K562 (cell line): ENCODE measurements around the gene GTPBP2. TPM values are rescaled to one million over a fixed set of nuclear protein-coding genes. Genes with fewer than 3 reads are reported as not detected.

ENCODE experiments used
- ADNP ChIP-seq: fragments of 200-800 bp; sonication (Bioruptor generic); IDR thresholded peaks from 2 replicates; pipeline ENCODE4 v1.6.1; 2016; ENCODE audit warnings: missing genetic modification characterization, missing compliant biosample characterization
- ASH1L ChIP-seq: fragments of 450-650 bp; IDR thresholded peaks from 2 replicates; pipeline ENCODE4 v1.6.1; 2018; ENCODE audit warnings: borderline replicate concordance, mild to moderate bottlenecking, low read depth; ENCODE audit not compliant: partially characterized antibody
- CAMTA2 ChIP-seq: fragments of 250-450 bp; sonication (Bioruptor Pico); conservative IDR thresholded peaks from 2 replicates; pipeline ENCODE4 v1.5.1; 2022
- EP400 ChIP-seq: fragments of 450-650 bp; IDR thresholded peaks from 2 replicates; pipeline ENCODE4 v1.6.1; 2017; ENCODE audit warnings: antibody characterized with exemption, mild to moderate bottlenecking, moderate library complexity
- SMAD3 ChIP-seq: fragments of 450-650 bp; formaldehyde crosslinking; conservative IDR thresholded peaks from 2 replicates; pipeline ENCODE4 v1.4.0; 2020; ENCODE audit warnings: mild to moderate bottlenecking
- SMARCA5 ChIP-seq: fragments of 450-650 bp; IDR thresholded peaks from 2 replicates; pipeline ENCODE4 v1.6.1; 2016
- TBP ChIP-seq: optimal IDR thresholded peaks from 2 replicates; pipeline ENCODE3; 2011; ENCODE audit warnings: low read depth, low read length, improper control_type of control experiment
- TEAD1 ChIP-seq, 2 experiments: fragments of 450-650 bp in 1 of 2; sonication (generic) in 1 of 2; formaldehyde crosslinking; IDR thresholded peaks; 2 replicates each; pipeline versions ENCODE4 v1.4.0 to v1.8.0; 2020 to 2022; ENCODE audit warnings: mild to moderate bottlenecking in 2 of 2, missing genetic modification reagents in 1 of 2
- ZNF143 ChIP-seq: sonication (generic); formaldehyde crosslinking; IDR thresholded peaks from 2 replicates; pipeline ENCODE4 v1.9.0; 2022; ENCODE audit warnings: mild to moderate bottlenecking, missing genetic modification reagents
- ZNF3 ChIP-seq: fragments of 250-450 bp; sonication (Bioruptor Pico); IDR thresholded peaks from 2 replicates; pipeline ENCODE4 v1.5.0; 2021; ENCODE audit warnings: mild to moderate bottlenecking, moderate library complexity
- ZNF699 ChIP-seq: fragments of 250-450 bp; sonication (Bioruptor Pico); IDR thresholded peaks from 2 replicates; pipeline ENCODE4 v1.8.0; 2021; ENCODE audit warnings: mild to moderate bottlenecking, moderate library complexity; ENCODE audit not compliant: insufficient replicate concordance
- polyA plus RNA-seq, 8 experiments: library from polyadenylated mRNA; depleted of rRNA in 4 of 8; stranded (reverse) in 5 of 8; unstranded in 3 of 8; fragments of >200 nt; fragmentation: Nextera tagmentation in 2 of 8; fragmentation: Illumina TruSeq in 1 of 8; extraction: Ambion mirVana in 2 of 8; extraction: Trizol in 1 of 8; gene quantifications; 2 replicates each; pipeline versions ENCODE4 v1.2.1 to v1.2.3, GENCODE V29; 2011 to 2014; ENCODE audit warnings: inconsistent platforms in 1 of 8, missing spikeins in 1 of 8
- total RNA-seq, 7 experiments: library from RNA; depleted of rRNA in 6 of 7; stranded (reverse); fragments of >200 nt in 6 of 7; fragmentation: Illumina TruSeq in 2 of 7; extraction: Trizol in 2 of 7; gene quantifications; 2 replicates each; pipeline versions ENCODE4 v1.2.1 to v1.2.3, GENCODE V29; 2011 to 2021; ENCODE audit warnings: low replicate concordance in 1 of 7
- TF ChIP-seq, protein P1 (sequence below): fragments of 450-650 bp; IDR thresholded peaks from 2 replicates; pipeline ENCODE4 v1.6.1; 2016; ENCODE audit warnings: mild to moderate bottlenecking, moderate library complexity
- TF ChIP-seq, protein P2 (sequence below): conservative IDR thresholded peaks from 2 replicates; pipeline ENCODE4 v1.6.1; 2011; ENCODE audit warnings: low read depth, mild to moderate bottlenecking, low read length; ENCODE audit not compliant: control insufficient read depth
- TF ChIP-seq, protein P3 (sequence below), 2 experiments: IDR thresholded peaks; 2 replicates each; pipeline ENCODE4 v1.6.1; 2011; ENCODE audit warnings: borderline replicate concordance in 1 of 2, control low read depth in 1 of 2, low read depth in 1 of 2, low read length in 1 of 2, mild to moderate bottlenecking in 1 of 2, mixed read lengths in 1 of 2, moderate library complexity in 1 of 2; ENCODE audit not compliant: insufficient read depth in 1 of 2, insufficient read length in 1 of 2, poor library complexity in 1 of 2, severe bottlenecking in 1 of 2; ENCODE audit errors: extremely low read depth in 1 of 2

GTPBP2 gene
- total and polyA plus RNA-seq, 9 of the 15 experiments (the other 6 are each of a cell fraction or from before 2014, with no cell fraction given), result 48.4 to 196 (median 111) TPM

DNA sequence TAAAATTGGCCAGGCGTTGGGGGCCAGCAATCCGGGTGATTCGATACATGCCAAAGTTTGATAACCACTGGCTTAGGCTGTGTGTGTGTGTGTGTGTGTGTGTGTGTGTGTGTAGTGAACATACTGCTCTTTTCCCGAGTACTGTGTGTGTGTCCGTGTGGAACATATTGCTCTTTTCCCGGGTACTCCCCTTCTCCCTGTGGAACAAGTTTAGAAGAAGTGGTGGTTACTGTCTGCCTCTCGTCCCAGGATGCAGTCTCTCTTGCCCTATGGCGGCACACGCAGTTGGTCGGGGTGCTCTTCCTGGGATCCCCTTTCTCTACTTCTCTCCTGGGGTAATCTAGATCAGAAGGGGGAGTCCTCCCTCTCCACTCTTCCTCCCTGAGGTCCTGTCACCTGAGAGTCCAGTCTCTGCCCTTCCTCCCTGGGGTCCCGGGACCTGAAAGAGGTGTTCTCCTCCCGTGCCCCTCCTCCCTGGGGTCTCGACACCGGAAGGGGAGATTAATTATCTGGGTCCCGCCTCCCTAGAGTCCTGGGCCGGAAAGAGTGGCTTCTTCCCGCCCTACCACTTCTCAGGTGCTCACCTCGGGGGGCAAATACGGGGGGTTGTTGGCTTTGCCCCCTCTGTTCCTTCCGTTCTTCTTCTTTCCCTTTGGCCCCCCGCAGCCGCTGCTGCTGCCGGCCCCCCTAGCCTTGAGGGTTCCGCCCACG is 516 bp downstream of the GTPBP2 start (continued):
- peak; percentile 41 for TF ChIP-seq ASH1L
- TF ChIP-seq TBP, result peak; percentile 55
- TF ChIP-seq ZNF3, result no peak
- no peak for TF ChIP-seq EP400
- no peak for TF ChIP-seq ZNF143 (CRISPR knock-in tag)
- TF ChIP-seq, protein P1, sequence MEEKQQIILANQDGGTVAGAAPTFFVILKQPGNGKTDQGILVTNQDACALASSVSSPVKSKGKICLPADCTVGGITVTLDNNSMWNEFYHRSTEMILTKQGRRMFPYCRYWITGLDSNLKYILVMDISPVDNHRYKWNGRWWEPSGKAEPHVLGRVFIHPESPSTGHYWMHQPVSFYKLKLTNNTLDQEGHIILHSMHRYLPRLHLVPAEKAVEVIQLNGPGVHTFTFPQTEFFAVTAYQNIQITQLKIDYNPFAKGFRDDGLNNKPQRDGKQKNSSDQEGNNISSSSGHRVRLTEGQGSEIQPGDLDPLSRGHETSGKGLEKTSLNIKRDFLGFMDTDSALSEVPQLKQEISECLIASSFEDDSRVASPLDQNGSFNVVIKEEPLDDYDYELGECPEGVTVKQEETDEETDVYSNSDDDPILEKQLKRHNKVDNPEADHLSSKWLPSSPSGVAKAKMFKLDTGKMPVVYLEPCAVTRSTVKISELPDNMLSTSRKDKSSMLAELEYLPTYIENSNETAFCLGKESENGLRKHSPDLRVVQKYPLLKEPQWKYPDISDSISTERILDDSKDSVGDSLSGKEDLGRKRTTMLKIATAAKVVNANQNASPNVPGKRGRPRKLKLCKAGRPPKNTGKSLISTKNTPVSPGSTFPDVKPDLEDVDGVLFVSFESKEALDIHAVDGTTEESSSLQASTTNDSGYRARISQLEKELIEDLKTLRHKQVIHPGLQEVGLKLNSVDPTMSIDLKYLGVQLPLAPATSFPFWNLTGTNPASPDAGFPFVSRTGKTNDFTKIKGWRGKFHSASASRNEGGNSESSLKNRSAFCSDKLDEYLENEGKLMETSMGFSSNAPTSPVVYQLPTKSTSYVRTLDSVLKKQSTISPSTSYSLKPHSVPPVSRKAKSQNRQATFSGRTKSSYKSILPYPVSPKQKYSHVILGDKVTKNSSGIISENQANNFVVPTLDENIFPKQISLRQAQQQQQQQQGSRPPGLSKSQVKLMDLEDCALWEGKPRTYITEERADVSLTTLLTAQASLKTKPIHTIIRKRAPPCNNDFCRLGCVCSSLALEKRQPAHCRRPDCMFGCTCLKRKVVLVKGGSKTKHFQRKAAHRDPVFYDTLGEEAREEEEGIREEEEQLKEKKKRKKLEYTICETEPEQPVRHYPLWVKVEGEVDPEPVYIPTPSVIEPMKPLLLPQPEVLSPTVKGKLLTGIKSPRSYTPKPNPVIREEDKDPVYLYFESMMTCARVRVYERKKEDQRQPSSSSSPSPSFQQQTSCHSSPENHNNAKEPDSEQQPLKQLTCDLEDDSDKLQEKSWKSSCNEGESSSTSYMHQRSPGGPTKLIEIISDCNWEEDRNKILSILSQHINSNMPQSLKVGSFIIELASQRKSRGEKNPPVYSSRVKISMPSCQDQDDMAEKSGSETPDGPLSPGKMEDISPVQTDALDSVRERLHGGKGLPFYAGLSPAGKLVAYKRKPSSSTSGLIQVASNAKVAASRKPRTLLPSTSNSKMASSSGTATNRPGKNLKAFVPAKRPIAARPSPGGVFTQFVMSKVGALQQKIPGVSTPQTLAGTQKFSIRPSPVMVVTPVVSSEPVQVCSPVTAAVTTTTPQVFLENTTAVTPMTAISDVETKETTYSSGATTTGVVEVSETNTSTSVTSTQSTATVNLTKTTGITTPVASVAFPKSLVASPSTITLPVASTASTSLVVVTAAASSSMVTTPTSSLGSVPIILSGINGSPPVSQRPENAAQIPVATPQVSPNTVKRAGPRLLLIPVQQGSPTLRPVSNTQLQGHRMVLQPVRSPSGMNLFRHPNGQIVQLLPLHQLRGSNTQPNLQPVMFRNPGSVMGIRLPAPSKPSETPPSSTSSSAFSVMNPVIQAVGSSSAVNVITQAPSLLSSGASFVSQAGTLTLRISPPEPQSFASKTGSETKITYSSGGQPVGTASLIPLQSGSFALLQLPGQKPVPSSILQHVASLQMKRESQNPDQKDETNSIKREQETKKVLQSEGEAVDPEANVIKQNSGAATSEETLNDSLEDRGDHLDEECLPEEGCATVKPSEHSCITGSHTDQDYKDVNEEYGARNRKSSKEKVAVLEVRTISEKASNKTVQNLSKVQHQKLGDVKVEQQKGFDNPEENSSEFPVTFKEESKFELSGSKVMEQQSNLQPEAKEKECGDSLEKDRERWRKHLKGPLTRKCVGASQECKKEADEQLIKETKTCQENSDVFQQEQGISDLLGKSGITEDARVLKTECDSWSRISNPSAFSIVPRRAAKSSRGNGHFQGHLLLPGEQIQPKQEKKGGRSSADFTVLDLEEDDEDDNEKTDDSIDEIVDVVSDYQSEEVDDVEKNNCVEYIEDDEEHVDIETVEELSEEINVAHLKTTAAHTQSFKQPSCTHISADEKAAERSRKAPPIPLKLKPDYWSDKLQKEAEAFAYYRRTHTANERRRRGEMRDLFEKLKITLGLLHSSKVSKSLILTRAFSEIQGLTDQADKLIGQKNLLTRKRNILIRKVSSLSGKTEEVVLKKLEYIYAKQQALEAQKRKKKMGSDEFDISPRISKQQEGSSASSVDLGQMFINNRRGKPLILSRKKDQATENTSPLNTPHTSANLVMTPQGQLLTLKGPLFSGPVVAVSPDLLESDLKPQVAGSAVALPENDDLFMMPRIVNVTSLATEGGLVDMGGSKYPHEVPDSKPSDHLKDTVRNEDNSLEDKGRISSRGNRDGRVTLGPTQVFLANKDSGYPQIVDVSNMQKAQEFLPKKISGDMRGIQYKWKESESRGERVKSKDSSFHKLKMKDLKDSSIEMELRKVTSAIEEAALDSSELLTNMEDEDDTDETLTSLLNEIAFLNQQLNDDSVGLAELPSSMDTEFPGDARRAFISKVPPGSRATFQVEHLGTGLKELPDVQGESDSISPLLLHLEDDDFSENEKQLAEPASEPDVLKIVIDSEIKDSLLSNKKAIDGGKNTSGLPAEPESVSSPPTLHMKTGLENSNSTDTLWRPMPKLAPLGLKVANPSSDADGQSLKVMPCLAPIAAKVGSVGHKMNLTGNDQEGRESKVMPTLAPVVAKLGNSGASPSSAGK, result no peak
- TF ChIP-seq, protein P2, sequence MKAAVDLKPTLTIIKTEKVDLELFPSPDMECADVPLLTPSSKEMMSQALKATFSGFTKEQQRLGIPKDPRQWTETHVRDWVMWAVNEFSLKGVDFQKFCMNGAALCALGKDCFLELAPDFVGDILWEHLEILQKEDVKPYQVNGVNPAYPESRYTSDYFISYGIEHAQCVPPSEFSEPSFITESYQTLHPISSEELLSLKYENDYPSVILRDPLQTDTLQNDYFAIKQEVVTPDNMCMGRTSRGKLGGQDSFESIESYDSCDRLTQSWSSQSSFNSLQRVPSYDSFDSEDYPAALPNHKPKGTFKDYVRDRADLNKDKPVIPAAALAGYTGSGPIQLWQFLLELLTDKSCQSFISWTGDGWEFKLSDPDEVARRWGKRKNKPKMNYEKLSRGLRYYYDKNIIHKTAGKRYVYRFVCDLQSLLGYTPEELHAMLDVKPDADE, result no peak
- no peak for TF ChIP-seq CAMTA2 (CRISPR knock-in tag)
- TF ChIP-seq ZNF699 (CRISPR knock-in tag), result no peak
- TF ChIP-seq, protein P3, sequence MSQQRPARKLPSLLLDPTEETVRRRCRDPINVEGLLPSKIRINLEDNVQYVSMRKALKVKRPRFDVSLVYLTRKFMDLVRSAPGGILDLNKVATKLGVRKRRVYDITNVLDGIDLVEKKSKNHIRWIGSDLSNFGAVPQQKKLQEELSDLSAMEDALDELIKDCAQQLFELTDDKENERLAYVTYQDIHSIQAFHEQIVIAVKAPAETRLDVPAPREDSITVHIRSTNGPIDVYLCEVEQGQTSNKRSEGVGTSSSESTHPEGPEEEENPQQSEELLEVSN (IDR thresholded peaks at IDR 0.05; ENCODE audit: borderline replicate concordance in 1 of 2, extremely low read depth in 1 of 2, insufficient read depth in 1 of 2, insufficient read length in 1 of 2, low read depth in 1 of 2, low read length in 1 of 2, poor library complexity in 1 of 2, severe bottlenecking in 1 of 2), result peak in 1 of 2 experiments; percentile 60
- TF ChIP-seq ADNP (tag), result no peak
- peak; percentile 7; the same call in 1 of the 2 replicates for TF ChIP-seq SMAD3 (CRISPR knock-in tag)
- TF ChIP-seq TEAD1 (CRISPR knock-in tag; IDR thresholded peaks at IDR 0.05), result peak; percentile 1 to 51; a peak in 2 of 4 replicates
- no peak for TF ChIP-seq SMARCA5
